Stimulated activated CD4-positive, alpha-beta T cell treated with anti-CD3 and anti-CD28 coated beads, Interleukin-2, amount 100 ng/mL, for 4 hours (primary cell): Measurements from ENCODE around the gene MTCH1.
"Not testable (repeated sequence)": the region's sequence is repeated elsewhere in the genome, so short reads cannot be mapped to it uniquely, and the experiment has no call there.

Source experiments
- DNase-seq: peaks from one replicate; pipeline ENCODE4 v3.0.0-alpha.2; 2020; ENCODE audit warnings: low read depth

The MTCH1 gene

DNA sequence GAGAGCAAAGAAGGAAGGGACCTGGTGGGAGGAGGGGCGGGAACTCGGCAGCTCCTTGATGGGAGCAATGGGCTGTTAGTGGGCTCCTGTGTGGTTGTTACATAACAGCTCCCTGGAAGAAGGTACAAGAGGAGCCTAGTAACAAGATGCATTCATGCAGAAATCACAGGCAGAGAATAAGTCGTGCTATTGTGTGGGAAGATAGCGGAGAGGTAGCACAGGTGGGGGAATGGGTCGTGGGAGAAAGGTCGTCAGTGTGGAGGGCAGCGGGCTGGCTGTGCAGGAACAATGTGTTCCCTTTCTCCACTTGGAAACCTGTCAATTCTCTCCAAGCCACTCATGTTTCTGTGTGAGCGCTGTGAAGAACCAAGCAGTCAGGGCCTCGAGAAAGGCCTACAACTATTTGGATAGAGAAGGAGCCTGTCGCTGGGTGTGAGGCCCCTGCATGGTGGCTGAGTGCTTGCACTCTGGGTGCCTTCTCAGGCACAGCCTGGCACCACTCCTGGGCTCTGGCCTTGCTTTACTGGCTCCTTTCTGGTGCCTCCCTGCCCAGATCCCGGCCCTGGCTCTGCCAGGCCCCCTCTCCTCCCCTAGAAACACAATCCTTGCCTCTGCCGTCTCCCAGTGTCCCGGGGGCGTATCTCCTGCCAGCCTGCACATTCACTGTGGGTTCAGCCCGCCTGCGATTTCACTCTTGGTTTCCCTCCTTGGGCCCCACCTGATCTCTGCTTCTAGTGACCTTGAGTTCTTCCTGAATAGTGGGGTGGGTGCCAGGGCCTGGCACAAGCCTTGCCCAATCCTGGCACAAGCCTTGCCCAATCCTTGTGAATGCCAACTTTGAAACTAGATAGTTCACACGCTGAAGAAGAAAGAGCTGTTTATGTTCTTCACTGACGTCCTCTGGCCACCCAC is 12.1 kb upstream of the MTCH1 start:
- no peak for DNase-seq

DNA sequence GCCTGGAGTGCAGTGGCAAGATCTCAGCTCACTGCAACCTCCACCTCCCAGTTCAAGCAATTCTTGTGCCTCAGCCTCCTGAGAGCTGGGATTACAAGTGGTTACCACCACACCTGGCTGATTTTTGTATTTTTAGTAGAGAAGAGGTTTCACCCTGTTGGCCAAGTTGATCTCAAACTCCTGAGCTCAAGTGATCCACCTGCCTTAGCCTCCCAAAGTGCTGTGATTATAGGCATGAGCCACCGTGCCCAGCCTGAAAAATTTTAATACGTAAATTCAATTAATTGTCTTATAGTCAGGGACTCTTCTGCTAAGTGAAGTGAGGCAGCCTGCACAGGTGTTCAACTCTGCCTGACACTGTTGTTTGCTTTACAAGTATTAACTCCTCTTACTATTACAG is 4.4 kb upstream of the MTCH1 start:
- not testable (repeated sequence) for DNase-seq

DNA sequence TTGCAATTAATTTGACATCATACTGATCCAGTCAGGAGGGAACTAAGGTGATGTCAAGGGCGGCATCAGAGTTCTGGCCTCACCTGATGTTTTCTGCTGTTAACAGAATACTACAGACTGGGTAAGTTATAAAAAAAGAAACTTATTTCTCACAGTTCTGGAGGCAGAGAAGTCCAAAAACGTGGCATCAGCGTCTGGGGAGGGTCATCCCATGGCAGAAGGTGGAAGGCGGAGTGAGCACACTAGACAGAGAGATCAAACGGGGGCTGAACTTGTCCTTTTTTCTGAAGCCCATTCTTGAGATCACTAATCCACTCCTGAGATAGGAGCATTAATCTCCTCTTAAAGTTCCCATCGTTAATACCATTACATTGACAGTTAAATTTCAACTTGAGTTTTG is 3.3 kb upstream of the MTCH1 start:
- no peak for DNase-seq

DNA sequence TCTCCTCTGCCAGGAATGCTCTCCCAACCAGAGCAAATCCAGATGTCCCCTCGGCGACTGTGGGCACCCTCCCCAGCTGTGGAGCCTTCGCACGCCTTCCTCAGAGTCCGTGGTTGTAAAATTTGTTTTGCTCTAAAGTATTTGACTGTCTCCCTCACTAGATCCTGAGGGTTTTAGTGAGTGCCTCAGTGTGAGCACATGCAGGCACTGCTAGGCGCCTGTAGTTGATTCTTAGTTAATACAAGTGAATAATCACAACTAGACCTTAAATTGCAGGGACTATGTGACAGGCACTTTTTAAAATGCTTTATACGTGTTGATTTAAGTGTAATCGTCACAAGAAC is 680 bp upstream of the MTCH1 start:
- DNase-seq, result no peak

DNA sequence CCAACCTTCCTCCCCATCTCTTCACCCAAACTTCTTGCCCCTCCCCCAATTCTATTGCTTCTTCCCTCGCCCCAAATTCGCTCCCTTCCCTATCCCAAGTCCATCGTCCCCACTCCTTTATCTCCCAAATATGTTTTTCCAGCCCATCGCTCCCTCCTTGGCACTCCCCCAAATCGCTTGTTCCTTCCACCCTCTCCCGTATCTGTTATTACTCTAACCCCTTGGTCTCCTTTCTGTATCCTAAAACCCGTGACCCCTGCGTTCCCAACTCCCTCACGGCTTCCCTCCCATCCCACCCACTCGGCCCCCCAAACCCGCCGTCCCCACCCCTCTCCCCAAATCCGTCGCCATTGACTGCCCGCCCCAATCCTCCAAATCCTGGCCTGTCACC is 584 bp downstream of the MTCH1 start:
- no peak for DNase-seq

DNA sequence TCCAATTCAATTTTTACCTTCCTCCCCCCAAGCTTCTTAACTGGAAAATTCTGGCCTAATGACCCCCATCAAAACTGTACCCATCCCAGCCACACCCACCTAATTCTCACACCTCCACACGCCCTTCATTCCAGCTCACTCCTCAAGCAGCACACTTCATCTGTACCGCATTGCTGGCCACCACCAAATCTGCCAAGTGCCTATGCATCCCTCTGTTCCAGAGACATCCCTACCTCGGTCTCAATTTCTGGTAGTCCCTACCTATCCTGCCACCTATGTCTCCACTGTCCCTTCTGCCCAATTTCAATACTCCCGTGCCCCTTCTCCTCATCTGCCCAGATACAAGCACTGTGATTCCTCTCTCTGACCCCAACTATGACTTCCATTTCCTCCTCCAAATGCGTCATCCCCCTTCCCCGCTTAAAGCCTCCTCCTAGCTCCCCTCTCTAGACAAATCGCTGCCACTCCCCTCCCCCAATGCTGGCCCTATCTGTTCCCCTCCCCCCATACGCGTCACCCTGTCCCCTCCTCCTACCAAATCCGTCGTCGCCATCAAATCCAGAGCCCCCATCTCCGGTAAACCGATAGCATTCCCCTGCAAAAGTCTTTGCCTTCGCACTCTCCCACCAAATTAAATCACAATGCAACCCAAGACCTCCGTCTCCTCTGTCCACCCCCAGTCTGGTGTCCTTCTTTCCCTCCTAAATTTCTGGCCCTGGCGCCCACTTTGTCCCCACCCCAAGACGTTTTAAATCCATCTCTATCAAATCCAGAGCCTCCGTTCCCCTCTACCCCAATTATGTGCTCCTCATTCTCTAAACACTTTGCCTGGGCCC is 1.2 kb downstream of the MTCH1 start:
- peak; percentile 37 for DNase-seq

DNA sequence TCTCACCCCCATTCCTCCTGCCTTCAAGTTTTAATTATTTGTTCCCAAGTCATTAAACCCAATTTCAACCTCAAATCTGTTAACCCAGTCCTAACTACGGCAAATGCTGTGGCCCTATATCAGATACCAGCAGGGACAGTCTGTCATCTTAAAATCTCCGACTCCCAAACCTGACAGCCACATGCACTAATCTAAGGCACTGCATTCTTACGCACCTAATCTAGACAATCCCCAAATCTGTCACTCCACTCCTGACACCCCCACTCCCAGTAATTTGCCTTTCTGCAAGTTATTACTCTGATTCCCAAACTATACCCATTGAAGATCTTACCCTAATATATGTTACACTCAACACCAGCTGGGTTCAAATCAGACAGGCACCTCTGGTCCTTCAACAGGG is 2.5 kb downstream of the MTCH1 start:
- DNase-seq, result no peak

DNA sequence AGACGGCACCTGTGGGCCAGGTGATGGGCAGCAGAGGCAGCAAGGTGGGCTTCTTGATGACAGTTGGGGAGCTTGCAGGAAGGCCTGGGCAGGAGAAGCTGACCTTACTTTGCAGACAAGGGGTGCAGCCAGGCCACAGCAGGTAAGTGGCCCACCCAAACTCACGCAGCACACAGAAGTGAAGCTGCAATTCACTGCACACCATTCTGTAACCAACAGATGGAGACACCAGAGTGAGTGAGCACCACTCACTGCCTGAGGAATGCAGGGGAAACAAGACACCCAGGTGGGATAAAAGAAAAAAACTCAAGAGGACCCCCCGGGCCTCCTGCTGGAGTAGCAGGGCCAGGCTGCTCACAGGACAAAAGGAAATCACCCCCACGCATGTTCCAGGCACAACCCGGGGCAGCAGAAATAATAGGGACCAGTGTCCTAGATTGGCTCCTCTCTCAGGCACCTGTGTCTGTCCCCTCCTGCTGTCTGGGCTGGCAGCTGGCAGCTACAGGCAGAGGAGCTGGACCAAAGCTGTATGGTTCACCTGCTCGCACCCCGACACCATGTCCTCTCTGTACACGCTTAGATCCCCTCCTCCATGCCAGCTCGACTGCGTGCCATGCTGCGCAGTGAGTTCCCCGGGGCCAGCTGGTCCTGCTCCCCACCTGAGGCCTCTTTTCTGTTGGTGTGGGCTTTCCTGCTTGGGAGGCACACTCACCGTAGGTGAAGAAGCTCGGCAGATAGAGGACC is 4.9 kb downstream of the MTCH1 start:
- no peak for DNase-seq

DNA sequence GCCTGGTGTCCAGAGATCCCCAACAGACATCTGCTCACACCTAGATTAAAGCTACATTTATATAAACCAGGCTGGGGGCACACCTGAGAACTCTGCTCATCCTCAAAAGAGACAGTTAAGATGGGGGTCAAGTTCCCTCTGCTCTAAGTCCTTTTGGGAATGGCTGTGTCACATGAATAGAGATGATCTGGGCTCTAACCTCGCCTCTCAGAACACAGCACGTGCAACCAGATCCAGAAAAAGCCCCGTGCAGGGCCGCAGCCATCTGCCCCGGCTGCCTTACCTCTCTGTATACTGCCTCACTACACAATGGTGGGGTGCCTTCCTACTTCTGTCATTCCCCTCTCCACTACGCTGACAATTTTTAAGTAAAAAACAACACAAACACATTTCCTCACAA is 5.9 kb downstream of the MTCH1 start:
- no peak for DNase-seq

DNA sequence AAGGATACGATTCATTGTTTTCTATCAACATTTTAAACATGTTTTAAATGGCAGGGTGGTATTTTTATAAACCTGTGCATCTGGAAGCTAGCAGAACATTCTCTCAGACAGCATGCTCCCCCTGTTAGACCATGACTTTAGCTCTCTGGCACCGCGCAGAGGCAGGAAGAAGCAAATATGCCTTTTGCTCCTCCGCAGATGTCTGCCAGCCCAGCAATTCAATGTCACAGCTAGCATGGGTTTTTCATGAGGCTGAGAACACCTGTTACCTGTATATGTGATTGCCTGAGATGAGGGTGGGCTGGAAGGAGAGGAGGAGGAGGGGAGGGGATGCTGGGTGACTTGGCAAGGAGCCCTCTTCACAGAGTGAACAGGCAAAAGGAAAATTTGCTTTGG is 6.7 kb downstream of the MTCH1 start:
- DNase-seq, result no peak

DNA sequence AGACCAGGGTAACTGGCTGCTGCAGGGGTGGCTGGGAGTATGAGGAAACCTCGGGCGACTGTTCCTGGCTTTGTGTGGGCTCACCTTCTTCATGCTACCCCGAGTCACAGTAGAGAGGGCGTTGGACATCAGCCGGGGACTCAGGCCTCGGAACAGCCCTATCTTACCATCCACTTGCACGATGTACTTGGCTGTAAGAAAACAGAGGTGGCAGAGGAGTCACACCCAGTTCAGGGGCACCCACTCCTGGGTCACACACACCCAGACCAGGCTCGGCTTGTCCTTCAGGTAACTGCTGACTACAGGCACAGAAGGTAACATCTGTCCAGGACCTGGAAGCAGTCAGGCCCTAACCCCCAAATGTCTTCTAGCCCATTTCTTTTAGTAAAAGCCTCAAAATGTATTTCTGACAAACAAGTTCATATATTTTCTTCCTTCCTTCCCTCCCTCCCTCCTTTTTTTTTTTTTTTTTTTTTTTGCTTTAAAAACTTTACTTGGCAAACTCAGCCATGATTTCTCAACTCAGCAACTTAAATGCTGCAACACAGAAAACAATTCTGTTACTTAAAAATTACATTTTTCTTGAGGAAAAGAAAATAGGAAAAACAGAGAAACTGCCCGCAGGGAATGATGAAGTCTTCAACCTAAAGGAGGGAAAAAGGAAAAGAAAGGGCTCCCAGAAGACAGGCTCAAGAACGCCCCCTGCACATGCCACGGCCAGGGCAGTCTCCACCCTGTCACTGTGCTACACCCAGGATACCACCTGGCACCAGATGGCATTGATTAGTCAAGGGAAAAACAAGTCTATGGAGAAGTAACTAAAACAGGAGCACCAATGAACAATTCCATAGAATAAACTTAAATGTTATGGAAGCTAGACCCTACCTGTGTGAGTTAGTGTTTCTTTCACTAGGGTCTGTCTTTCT is 7.3 kb downstream of the MTCH1 start:
- DNase-seq, result no peak

DNA sequence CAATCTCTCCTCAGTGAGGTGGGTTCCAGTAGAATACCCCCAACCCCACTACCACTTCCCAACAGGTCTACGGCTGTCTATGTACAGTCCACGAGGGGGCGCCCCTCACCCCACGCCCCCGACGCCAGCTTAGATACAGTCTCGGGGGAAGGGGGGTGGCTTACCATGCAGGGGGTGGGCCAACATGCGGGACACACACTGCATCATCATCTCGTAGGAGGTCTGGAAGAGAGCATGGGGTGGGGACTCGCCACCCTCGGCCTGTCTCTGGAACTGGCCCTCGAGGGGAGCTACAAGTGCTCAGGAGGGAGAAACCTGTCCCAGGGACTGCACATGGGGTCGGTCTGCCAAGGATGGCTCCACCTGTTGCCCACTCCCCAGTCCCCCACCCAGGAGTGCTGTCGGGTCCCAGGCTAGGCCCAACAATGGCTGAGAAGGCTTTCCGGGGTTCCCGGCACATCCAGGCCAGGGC is 8.5 kb downstream of the MTCH1 start:
- DNase-seq, result no peak

DNA sequence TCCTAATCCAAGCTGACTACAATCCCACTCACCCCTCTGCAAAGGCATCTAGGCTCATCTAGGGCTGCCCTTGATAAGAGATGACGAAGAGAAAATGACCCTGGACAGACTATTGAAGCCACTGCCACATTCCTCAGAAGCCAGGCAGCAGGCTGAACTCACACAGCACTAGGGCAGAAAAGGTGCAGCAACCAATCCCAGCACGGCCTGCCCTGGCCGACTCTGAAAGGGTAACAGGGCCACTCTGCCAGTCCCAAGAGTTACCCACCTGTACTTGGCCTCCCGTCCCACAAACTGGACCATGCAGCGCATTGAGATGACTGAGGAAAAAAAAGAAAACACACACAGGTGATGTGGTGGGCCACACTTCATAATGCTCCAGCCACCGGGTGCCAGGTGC is 9.1 kb downstream of the MTCH1 start:
- no peak for DNase-seq

DNA sequence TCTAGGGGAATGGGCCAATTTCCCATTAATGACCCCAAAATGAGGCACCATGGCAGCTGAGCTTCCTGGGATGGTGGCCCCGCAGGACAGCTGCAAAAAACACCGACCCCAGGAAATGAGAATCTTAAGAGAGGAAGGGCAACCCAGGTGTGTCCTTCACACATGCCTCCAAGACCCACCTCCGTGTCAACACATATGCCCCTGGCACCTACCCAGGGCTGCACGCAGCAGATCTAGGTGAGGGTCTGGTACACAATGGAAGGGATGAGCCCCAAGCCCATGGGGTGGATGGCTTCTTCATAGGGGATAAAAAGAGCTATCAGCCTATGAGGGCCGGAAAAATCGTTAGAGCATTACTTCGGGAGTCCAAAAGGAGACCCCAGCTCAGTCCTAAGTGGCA is 9.5 kb downstream of the MTCH1 start:
- no peak for DNase-seq

DNA sequence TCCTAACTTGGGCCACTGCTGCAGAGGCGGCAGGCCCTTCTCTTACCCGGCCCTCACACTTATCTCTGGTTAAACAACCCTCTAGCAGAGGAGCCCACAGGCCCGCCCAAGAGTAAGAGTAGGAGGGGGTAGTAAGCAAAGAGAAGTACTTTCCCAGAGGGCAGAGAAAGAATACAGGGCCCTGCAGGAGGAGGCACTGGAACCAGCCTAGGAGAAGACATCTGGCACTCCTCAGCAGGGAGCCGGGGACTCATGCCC is 10.1 kb downstream of the MTCH1 start:
- no peak for DNase-seq

DNA sequence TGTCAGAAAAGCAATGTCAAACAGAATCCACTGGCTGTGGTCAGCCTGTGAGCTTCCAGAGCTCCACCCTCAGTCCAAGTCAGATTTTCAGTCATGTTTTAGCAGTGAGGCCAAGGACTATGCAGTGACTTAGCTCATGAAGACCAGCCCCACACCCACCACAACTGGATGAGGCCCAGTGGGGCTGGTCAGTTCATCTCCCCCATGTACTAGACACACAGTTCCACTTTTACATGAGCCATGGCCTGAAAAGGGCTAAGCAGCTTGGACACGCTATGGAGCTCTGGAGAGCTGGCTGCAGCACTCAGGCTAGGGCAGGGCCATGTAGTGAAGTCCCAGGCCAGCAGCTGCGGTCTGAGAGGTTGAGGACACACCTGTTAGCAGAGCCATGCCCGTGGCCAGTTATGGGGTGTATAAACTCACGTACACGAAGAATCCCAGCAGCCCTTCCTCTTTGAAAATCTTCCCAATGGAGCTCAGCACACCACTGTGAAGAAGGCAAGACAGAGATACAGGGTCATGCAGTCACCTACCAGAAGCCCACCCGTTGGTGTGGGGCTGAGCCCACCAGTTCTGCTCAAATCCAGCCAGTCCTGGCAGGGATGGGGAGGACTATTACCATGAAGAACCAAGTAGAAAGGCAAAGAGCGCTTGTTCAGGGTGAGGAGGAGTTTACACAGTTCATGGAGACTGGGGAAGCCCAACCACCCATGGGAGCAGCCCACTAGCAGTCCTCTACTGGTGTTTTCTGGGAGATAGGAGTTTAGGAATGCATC is 10.6 kb downstream of the MTCH1 start:
- no peak for DNase-seq

DNA sequence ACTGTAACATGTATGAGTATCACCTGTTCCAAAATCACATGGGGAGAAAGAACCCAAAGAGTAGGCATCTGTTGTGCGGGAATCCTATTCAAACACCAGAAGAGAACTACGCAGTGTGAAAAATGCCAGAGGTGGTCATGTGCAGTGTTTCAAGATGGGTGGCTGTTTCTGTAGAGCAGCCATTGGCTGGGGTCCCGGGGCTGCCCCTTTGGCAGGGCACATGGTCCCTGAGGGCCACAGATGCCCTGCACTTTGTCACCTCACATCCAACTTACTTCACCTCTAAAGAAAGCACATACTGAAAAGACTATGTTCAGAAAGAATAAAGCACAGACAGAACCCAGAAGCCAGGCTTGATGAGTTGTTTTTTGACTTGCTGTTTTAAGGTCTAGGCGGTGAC is 12.3 kb downstream of the MTCH1 start:
- DNase-seq, result no peak

DNA sequence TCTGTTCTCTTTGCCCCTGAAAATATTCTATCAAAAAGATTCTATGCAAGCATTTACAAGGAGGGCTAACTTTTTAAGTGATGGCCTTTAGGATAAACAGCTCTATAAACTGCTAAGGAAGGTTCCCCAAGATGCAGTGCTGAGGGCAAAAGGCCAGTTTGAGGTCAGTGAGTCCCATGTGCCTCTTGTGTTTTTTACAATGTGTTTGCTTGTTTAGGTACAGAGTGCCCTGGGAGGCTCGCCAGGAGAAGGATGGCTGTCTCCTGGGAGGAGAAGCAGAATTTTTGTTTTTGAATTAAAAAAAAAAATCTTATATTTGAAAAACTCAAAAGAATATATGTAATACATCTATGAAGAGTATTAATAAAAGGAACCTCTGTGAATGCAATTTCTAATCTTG is 12.8 kb downstream of the MTCH1 start:
- no peak for DNase-seq

DNA sequence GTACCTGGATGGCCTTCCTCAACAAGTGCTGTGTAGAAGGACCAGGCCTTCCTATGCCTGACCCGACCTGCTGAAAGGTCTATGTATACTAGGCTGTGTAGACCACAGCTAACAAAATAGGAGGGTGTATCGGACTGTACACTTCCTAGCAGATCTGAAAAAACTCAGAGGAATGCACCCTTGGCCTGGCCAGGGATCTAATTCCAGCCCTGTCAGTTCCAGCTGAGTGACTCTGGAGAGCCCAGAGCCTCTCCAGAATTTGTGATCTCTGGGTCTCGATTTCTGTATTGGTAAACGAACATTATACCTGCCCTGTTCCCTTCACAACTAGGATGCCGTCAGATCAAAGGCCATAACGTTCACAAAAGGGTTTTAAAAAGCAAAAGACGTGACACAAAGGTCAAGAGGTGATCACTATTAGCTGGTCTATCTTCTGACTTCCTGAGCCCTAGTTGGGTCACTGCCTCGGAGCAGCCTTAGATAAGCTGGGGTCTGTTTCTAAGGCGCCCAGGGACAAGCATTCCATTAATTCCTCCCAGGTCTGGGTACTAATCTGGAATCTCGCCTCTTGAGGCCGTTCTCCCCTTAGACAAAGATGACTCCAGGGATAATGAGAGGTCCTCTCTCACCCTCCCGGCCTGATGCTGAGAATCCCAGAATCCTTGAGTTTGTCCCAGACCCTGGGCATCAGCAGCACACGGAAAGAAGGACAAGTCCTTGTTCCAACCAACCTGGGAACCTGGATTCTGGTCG is 13.9 kb downstream of the MTCH1 start:
- DNase-seq, result no peak
